Mucosa of stomach (tissue), 1 donor: Measurements from ENCODE around the gene OPCML.

Source experiments
- H3K27me3 ChIP-seq: one replicate; pipeline ENCODE4 v1.7.0; 2013; ENCODE audit warnings: mild to moderate bottlenecking, low read length; ENCODE audit not compliant: control insufficient read depth, insufficient read depth
- H3K36me3 ChIP-seq: one replicate; pipeline ENCODE4 v1.7.0; 2013; ENCODE audit warnings: low read length; ENCODE audit not compliant: control insufficient read depth, insufficient read depth
- H3K4me1 ChIP-seq: one replicate; pipeline ENCODE4 v1.7.0; 2013; ENCODE audit warnings: mild to moderate bottlenecking, low read length; ENCODE audit not compliant: control insufficient read depth, insufficient read depth
- H3K4me3 ChIP-seq: one replicate; pipeline ENCODE4 v1.7.0; 2013; ENCODE audit warnings: low read length
- H3K9ac ChIP-seq: one replicate; pipeline ENCODE4 v1.7.0; 2013; ENCODE audit warnings: mild to moderate bottlenecking, low read length, moderate library complexity
- H3K9me3 ChIP-seq: one replicate; pipeline ENCODE4 v1.7.0; 2013; ENCODE audit warnings: mild to moderate bottlenecking, low read length, moderate library complexity; ENCODE audit not compliant: control insufficient read depth
- donor health status: Pancreatic carcinoma.

Gene OPCML

GRCh38 chr11:132540581-132540980 lies 991.7 kb downstream of the OPCML start:
- Histone ChIP-seq H3K4me3 (no peak overlapping the region), H3K9me3 (no peaks in the 10 kb centered on the region), H3K4me1 (no peaks in the 10 kb centered on the region), H3K36me3 (no peaks in the 10 kb centered on the region), H3K27me3 (no peaks in the 10 kb centered on the region), H3K9ac (no peak overlapping the region)

GRCh38 chr11:132539590-132540368 lies 992.5 kb downstream of the OPCML start:
- H3K9ac ChIP-seq: no peak overlapping the region
- H3K4me3 ChIP-seq: no peak overlapping the region
- H3K9me3 ChIP-seq: no peaks in the 10 kb centered on the region
- H3K27me3 ChIP-seq: no peaks in the 10 kb centered on the region
- no peaks in the 10 kb centered on the region for H3K36me3 ChIP-seq
- no peaks in the 10 kb centered on the region for H3K4me1 ChIP-seq

GRCh38 chr11:132538642-132539041 lies 993.7 kb downstream of the OPCML start:
- no peak overlapping the region for H3K9ac ChIP-seq
- no peaks in the 10 kb centered on the region for H3K9me3 ChIP-seq
- no peaks in the 10 kb centered on the region for H3K27me3 ChIP-seq
- H3K4me3 ChIP-seq: no peak overlapping the region
- no peaks in the 10 kb centered on the region for H3K4me1 ChIP-seq
- H3K36me3 ChIP-seq: no peaks in the 10 kb centered on the region

- Histone ChIP-seq H3K4me3 (no peak overlapping the region), H3K9me3 (no peaks in the 10 kb centered on the region), H3K36me3 (no peaks in the 10 kb centered on the region), H3K4me1 (no peaks in the 10 kb centered on the region), H3K9ac (no peak overlapping the region), H3K27me3 (no peaks in the 10 kb centered on the region)
These were observed 996.5 kb downstream of the OPCML start for GRCh38 chr11:132535830-132536229.

- Histone ChIP-seq H3K4me3 (no peak overlapping the region), H3K9me3 (no peaks in the 10 kb centered on the region), H3K36me3 (no peaks in the 10 kb centered on the region), H3K9ac (no peak overlapping the region), H3K4me1 (no peaks in the 10 kb centered on the region), H3K27me3 (no peaks in the 10 kb centered on the region)
These were observed 1000.4 kb downstream of the OPCML start for GRCh38 chr11:132531921-132532320.

GRCh38 chr11:132528181-132528580 lies 1004.1 kb downstream of the OPCML start:
- no peaks in the 10 kb centered on the region for H3K4me1 ChIP-seq
- no peak overlapping the region for H3K9ac ChIP-seq
- H3K36me3 ChIP-seq: no peaks in the 10 kb centered on the region
- no peaks in the 10 kb centered on the region for H3K27me3 ChIP-seq
- no peaks in the 10 kb centered on the region for H3K9me3 ChIP-seq
- H3K4me3 ChIP-seq: no peak overlapping the region

GRCh38 chr11:132523929-132524328 lies 1008.4 kb downstream of the OPCML start:
- H3K4me3 ChIP-seq: no peak overlapping the region
- H3K9me3 ChIP-seq: no peaks in the 10 kb centered on the region
- no peaks in the 10 kb centered on the region for H3K27me3 ChIP-seq
- H3K4me1 ChIP-seq: no peaks in the 10 kb centered on the region
- no peaks in the 10 kb centered on the region for H3K36me3 ChIP-seq
- H3K9ac ChIP-seq: no peak overlapping the region

GRCh38 chr11:132520199-132520598 lies 1012.1 kb downstream of the OPCML start:
- no peak overlapping the region for H3K4me3 ChIP-seq
- no peaks in the 10 kb centered on the region for H3K9me3 ChIP-seq
- H3K9ac ChIP-seq: no peak overlapping the region
- H3K4me1 ChIP-seq: no peaks in the 10 kb centered on the region
- no peaks in the 10 kb centered on the region for H3K36me3 ChIP-seq
- H3K27me3 ChIP-seq: no peaks in the 10 kb centered on the region

- Histone ChIP-seq H3K4me1 (no peaks in the 10 kb centered on the region), H3K9ac (no peak overlapping the region), H3K9me3 (no peaks in the 10 kb centered on the region), H3K27me3 (no peaks in the 10 kb centered on the region), H3K4me3 (no peak overlapping the region), H3K36me3 (no peaks in the 10 kb centered on the region)
These were observed 1013.0 kb downstream of the OPCML start for GRCh38 chr11:132519241-132519815.

GRCh38 chr11:132504501-132505041 lies 1027.7 kb downstream of the OPCML start:
- Histone ChIP-seq H3K9me3 (no peaks in the 10 kb centered on the region), H3K4me1 (no peaks in the 10 kb centered on the region), H3K27me3 (no peaks in the 10 kb centered on the region), H3K36me3 (no peaks in the 10 kb centered on the region), H3K9ac (no peak overlapping the region), H3K4me3 (no peak overlapping the region)

GRCh38 chr11:132501356-132501755 lies 1030.9 kb downstream of the OPCML start:
- no peak overlapping the region for H3K9ac ChIP-seq
- H3K36me3 ChIP-seq: no peaks in the 10 kb centered on the region
- no peak overlapping the region for H3K4me3 ChIP-seq
- H3K4me1 ChIP-seq: no peaks in the 10 kb centered on the region
- H3K9me3 ChIP-seq: no peaks in the 10 kb centered on the region
- H3K27me3 ChIP-seq: no peaks in the 10 kb centered on the region

GRCh38 chr11:132499661-132500060 lies 1032.6 kb downstream of the OPCML start:
- H3K4me3 ChIP-seq: no peak overlapping the region
- no peaks in the 10 kb centered on the region for H3K9me3 ChIP-seq
- no peaks in the 10 kb centered on the region for H3K36me3 ChIP-seq
- no peaks in the 10 kb centered on the region for H3K4me1 ChIP-seq
- no peaks in the 10 kb centered on the region for H3K27me3 ChIP-seq
- no peak overlapping the region for H3K9ac ChIP-seq
